GM18499 (cell line): ENCODE measurements around the gene UMPS.
"Not testable (repeated sequence)": the region's sequence is repeated elsewhere in the genome, so short reads cannot be mapped to it uniquely, and the experiment has no call there.

Experiments used
- ATAC-seq: cut with Tn5 transposase; IDR thresholded peaks from one replicate; pipeline ENCODE4 v1.9.1; 2021; ENCODE audit warnings: moderate number of reproducible peaks; ENCODE audit not compliant: insufficient read depth, unreplicated experiment

Gene UMPS

GRCh38 chr3:124776856-124777255 is 46.6 kb downstream of the UMPS start:
- no peak for ATAC-seq

DNA sequence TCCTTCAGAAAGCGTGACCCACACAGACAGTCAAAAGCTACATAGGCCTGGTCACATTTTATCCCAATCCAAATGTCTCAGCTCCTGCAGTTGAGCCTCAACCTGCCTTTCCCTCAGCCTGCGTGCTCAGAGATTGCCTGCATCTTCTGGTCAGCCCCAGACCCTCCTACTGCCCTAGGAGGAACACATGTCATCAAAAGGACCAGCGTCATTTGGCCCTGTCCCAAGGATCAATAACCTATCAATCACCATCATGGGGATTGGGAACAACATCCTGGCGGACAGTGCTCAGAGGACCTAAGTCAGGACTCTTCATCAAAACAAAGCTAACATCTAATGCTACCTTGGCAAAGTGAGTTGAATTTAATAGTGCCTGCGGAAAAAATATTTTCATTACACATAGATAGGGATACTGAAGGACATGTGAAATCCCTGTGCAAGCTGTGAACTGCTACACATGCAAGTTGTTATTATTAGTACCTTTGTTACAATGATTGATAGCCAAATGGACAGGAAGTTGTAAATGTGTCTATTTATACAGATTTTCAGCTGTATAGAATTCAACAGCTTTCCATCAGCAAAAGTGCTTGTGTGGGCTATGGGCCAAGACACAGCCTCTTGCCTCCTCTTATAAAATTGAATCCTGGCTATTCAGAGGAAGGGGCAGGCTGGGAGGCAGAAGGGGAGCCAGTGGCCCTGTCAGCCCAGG is 47.7 kb downstream of the UMPS start:
- ATAC-seq: no peak

- ATAC-seq: no peak
Measured at GRCh38 chr3:124779116-124779515, 48.9 kb downstream of the UMPS start.

- ATAC-seq: no peak
Measured at GRCh38 chr3:124779751-124780191, 49.5 kb downstream of the UMPS start.

DNA sequence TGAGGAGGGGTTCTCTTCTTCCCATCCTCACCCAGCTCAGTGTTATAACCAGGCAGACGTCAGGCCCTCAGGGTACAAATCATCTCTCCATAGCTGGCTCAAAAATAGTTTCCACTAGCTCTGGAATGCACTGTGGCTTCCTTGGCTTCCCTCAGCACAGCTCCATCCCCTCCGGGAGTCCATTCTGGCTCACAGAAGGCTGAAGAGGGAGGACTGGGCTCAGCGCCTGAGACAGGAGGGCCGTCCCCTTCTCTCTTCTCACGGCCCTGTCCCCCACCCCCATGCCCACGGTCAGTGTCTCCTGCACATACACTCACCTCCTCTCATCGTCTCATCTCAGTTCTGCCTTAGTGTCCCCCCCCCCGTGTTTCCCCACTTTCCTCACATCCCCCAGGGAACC is 50.1 kb downstream of the UMPS start:
- ATAC-seq: no peak

DNA sequence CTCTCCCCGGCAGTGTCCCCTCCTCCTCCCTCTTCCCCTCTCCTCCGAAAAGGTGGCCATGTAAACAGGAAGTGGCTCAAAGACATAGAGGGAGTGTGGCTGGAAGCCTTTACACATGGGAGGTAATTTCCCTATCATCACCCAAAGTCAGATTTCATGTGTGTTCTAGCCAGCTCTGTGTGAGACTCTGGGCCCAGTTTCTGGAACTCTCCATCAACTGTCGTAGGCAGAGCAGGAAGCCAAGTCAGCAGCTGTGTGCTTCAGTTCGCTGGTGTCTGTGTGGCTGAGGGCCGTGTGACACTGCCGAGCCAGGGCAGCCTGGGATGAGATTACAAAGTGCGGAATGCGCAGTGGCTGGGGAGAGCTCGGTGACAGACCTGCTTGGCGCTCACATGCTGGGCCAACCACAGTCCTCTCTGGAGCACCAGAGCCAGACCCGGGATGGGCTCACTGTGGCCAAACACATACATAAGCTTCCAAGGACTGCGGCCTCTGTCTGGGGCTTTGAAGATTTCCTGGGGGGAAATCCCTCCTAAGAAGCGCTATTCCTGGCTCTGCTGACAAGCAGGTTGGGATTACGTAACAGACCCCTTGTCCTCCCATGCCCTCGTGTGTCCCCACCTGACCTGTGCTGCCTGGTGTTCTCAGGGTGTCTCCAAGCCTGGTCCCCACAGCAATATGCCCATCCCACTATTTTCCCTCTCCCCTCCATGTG is 50.7 kb downstream of the UMPS start:
- ATAC-seq: no peak

DNA sequence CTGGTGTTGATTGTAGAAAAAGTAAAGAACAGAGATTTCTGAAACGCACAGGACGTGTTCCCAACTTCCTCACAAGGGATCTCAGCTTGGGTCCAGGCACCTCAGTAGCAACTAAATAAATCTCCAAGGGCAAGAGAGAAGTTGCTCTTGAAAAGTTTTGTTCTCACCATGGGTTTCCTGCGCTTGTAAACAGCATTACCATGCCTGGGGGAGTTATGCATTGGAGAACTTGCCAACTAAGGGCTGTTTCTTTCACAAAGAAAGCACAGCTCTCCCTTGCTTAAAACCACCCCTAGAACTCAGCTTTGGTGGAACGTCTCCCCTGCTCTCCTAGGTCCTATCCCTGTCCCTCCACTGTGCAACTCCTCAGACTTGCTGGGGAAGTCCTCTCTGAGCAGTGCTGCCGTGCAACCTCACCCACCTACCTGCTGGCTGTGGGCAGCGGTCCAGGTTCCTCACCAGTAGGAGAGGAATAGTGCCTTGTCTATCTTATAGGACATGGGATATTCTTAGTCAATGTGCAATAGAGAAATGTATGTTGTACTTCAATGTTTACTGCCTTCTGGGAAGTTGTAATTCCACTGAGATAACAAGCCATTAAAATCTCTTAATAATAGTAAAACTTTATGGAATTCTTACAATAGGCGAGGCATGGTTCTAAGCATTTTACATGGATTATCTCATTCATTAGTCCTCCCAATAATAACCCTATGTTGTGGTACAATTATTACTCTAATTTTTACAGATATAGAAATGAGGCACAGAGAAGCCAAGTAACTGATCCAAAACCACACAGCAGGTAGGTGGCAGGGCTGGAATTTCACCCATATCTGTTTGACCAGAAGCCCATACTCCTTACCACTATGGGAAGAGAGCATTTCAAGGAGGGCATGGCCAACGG is 51.5 kb downstream of the UMPS start:
- ATAC-seq: no peak

GRCh38 chr3:124782377-124782712 is 52.1 kb downstream of the UMPS start:
- ATAC-seq: not testable (repeated sequence)

DNA sequence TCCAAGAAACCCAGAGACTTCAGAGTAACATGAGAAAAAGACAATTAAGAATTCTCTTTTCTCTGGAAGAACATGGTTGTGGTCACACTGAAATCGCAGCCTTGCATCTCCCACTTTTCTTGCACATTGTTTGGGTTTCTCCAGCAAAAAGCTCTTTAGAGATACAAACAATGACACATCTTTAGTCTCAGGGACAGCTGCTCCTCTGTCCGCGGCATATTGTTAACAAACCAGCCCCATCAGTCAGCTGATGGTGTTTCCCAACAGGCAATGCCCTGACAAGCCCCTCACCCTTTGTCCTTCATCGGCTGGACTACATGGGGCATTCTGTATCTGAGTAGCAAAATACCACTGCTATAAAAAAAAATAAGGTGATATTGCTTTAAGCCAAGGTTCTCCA is 53.4 kb downstream of the UMPS start:
- ATAC-seq: no peak

DNA sequence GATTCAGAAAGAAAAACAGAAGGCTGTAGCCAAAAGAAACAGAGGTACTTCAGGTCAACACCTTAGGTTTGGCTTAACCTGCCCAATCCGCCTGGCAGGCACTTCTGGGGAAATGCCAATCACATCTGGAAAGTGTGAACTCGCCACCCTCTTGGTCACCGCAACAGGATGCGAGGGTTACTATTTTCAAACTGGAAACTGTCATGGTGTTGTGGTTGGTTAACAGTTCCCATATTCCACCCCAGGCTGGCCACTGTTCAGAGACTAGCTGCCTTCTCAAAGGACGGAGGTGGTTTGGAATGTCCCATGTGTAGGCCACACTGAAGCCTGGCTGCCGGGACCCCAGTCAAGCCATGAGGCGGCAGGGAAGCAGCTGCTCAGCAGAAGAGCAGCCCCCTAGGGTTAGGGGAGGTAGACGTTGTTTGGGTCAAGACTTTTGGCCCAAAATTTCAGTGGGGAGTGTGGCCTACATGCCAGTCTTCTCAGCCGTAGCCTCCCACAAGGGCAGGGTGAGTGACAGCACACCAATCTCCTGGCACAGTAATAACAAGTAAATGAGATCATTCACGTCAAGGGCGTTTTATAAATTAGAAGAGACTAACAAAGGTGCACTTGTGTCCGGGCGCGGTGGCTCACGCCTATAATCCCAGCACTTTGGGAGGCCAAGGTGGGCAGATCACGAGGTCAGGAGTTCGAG is 54.6 kb downstream of the UMPS start:
- no peak for ATAC-seq

GRCh38 chr3:124785973-124786372 is 55.7 kb downstream of the UMPS start:
- ATAC-seq: no peak

GRCh38 chr3:124786511-124787241 is 56.4 kb downstream of the UMPS start:
- ATAC-seq: no peak

DNA sequence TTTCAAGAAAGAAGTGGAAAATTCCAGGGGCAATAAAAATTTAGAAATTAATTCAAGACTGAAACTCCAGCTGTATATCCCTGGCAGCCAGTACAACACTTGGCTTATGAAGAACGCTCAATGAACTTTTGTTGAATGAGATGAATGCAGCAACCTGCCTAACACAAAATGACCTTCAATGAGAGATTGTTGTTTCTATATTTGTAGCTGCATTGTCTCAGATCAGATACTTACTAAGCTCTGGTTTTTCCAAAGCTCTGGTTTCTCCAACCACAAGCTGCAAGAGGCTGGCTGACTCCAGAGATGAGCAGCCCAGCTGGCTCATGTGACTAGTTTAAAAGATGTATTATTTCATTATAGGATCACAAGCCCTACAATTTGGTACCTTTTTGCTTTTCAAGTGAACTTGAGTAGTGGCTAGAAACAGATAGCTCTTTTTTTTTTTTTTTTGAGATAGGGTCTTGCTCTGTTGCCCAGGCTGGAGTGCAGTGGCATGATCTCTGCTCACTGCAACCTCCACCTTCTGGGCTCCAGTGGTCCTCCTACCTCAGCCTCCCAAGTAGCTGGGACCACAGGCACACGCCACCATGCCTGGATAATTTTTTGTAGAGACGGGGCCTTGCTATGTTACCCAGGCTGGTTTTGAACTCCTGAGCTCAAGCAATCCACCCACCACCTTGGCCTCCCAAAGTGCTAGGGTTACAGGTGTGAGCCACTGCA is 57.4 kb downstream of the UMPS start:
- no peak for ATAC-seq

DNA sequence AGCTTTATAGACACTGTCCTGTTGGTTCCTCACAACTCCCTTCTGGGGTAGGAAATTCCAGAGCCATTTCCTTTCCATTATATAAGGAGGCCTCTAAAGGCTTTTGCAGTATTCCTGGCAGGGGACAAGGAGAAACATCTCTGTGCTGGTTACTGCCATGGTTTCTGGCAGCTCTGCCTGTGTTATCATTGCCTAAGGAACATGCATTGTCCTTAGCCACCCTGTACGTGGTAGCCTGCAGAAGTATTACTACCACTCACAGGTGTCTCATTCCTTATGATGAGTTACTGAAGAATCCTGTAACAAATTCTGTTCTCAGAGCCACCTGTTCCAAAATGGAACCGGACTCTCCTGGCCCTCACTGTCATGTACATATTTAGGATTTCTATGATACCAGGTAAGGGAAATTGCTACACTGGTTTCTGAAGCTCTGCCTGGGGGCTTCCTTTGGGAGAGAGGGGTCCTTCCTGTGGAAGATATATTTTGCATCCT is 58.0 kb downstream of the UMPS start:
- ATAC-seq: no peak

GRCh38 chr3:124789103-124789502 is 58.9 kb downstream of the UMPS start:
- ATAC-seq: not testable (repeated sequence)

GRCh38 chr3:124791142-124791541 is 60.9 kb downstream of the UMPS start:
- no peak for ATAC-seq

GRCh38 chr3:124791639-124792151 is 61.4 kb downstream of the UMPS start:
- ATAC-seq: no peak

GRCh38 chr3:124792341-124793040 is 62.2 kb downstream of the UMPS start:
- ATAC-seq: no peak
